Peyer's patch (tissue), 4 donors: Measurements from ENCODE around the gene FRMD1.

Source experiments
- CTCF ChIP-seq, 6 experiments: fragments of 450-650 bp in 4 of 6; fragments of 200-600 bp in 2 of 6; sonication (generic) in 1 of 6; IDR thresholded peaks; one replicate each; pipeline ENCODE4 v1.5.1; 2017 to 2019; ENCODE audit warnings: antibody characterized with exemption in 6 of 6, mild to moderate bottlenecking in 3 of 6, moderate library complexity in 1 of 6
- POLR2A ChIP-seq, 2 donors: fragments of 450-650 bp; IDR thresholded peaks; one replicate each; pipeline ENCODE4 v1.5.1; 2017; ENCODE audit warnings: antibody characterized with exemption in 2 of 2, mild to moderate bottlenecking in 2 of 2, moderate library complexity in 2 of 2

DNA sequence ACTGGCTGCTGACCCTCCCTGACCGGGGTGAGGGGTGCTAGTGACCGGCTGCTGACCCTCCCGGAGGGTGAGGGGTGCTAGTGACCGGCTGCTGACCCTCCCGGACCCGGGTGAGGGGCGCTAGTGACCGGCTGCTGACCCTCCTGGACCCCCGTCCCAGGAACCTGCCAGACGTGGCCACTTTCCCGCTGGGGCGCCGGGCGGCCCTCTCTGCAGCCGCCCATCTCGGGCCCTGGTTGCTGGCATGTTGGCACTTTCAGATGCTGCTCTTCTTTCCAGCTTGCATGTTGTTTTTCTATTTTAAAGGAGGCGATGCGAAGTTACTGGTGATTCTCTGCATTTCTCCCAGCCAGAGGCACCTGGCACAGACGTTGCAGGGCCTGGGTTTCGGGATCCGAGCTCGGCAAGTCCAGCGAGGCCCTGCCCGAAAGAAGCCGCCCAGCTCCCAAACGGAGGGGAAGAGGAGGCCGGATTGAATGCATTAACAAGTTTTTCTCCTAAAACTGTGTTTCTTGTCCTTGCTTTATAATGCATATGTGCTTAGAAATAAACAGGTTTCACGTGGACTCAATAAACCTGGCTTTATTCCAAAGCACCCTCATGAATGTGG is 34.4 kb downstream of the FRMD1 start:
- TF ChIP-seq CTCF (IDR thresholded peaks at IDR 0.05) (no peak), POLR2A (IDR thresholded peaks at IDR 0.05) (no peak)
